Fibroblast of lung (primary cell): ENCODE results near the gene ETHE1. TPM values are rescaled to one million over a fixed set of nuclear protein-coding genes. Genes with fewer than 3 reads are reported as not detected.

ENCODE experiments used
- DNase-seq, 2 donors: peaks; one replicate each; pipeline versions ENCODE4 v3.0.0 to v3.0.0-alpha.2; 2010; ENCODE audit warnings: low read depth in 2 of 2
- H2AFZ ChIP-seq: 2 replicates; pipeline ENCODE4 v1.5.1; 2012; ENCODE audit warnings: low read length, control low read depth, inconsistent platforms
- H3K27ac ChIP-seq: 2 replicates; pipeline ENCODE4 v1.5.1; 2011; ENCODE audit warnings: low read length, control low read depth; ENCODE audit not compliant: insufficient read depth
- H3K27me3 ChIP-seq: 2 replicates; pipeline ENCODE4 v1.5.1; 2011; ENCODE audit warnings: mild to moderate bottlenecking, low read length; ENCODE audit not compliant: control insufficient read depth, insufficient read depth
- H3K36me3 ChIP-seq: 2 replicates; pipeline ENCODE4 v1.5.1; 2011; ENCODE audit warnings: low read length; ENCODE audit not compliant: control insufficient read depth, insufficient read depth
- H3K4me1 ChIP-seq: 2 replicates; pipeline ENCODE4 v1.5.1; 2011; ENCODE audit warnings: low read length; ENCODE audit not compliant: control insufficient read depth, insufficient read depth; ENCODE audit errors: extremely low read depth
- H3K4me2 ChIP-seq: 2 replicates; pipeline ENCODE4 v1.5.1; 2011; ENCODE audit warnings: low read length, control low read depth; ENCODE audit not compliant: insufficient read depth; ENCODE audit errors: extremely low read depth
- H3K4me3 ChIP-seq, 4 experiments: fragments of 200-600 bp in 1 of 4; sonication (generic) in 1 of 4; replicated peaks in 1 of 4; 2 replicates each; pipeline ENCODE4 v1.5.1; 2011 to 2016; ENCODE audit warnings: low read length in 4 of 4, low read depth in 3 of 4, mild to moderate bottlenecking in 3 of 4, control low read depth in 2 of 4, inconsistent platforms in 1 of 4, mixed read lengths in 1 of 4; ENCODE audit not compliant: insufficient read depth in 1 of 4; ENCODE audit errors: control extremely low read depth in 1 of 4
- H3K79me2 ChIP-seq: 2 replicates; pipeline ENCODE4 v1.5.1; 2012; ENCODE audit warnings: mild to moderate bottlenecking, low read length, inconsistent platforms; ENCODE audit not compliant: control insufficient read depth, insufficient read depth
- H3K9ac ChIP-seq: 2 replicates; pipeline ENCODE4 v1.5.1; 2011; ENCODE audit warnings: mild to moderate bottlenecking, low read length, control low read depth; ENCODE audit not compliant: insufficient read depth
- H3K9me3 ChIP-seq: 2 replicates; pipeline ENCODE4 v1.5.1; 2012; ENCODE audit warnings: low read depth, low read length; ENCODE audit not compliant: control insufficient read depth, insufficient read depth
- H4K20me1 ChIP-seq: 2 replicates; pipeline ENCODE4 v1.5.1; 2011; ENCODE audit warnings: low read length; ENCODE audit not compliant: control insufficient read depth, insufficient read depth; ENCODE audit errors: extremely low read depth
- EZH2 ChIP-seq: IDR thresholded peaks from 2 replicates; pipeline ENCODE4 v1.5.1; 2012; ENCODE audit warnings: low read length, control low read depth, mild to moderate bottlenecking; ENCODE audit errors: missing control alignments
- polyA minus RNA-seq: library from RNA; depleted of rRNA, polyadenylated mRNA; stranded (reverse); fragments of >200 nt; gene quantifications from 2 replicates; pipeline ENCODE4 v1.2.3, GENCODE V29; 2011; ENCODE audit warnings: low replicate concordance
- polyA plus RNA-seq, 2 donors: library from polyadenylated mRNA; depleted of rRNA in 1 of 2; stranded (reverse) in 1 of 2; unstranded in 1 of 2; fragments of >200 nt; gene quantifications; 2 replicates each; pipeline ENCODE4 v1.2.1, GENCODE V29; 2011 to 2012; ENCODE audit warnings: missing spikeins in 1 of 2
- total RNA-seq: library from RNA; depleted of rRNA; stranded (reverse); fragments of >200 nt; gene quantifications from 2 replicates; pipeline ENCODE4 v1.2.1, GENCODE V29; 2014
- TF ChIP-seq, protein P1 (sequence below), 2 donors: IDR thresholded peaks in 1 of 2; conservative IDR thresholded peaks in 1 of 2; 1 replicate in 1 of 2; 2 replicates in 1 of 2; pipeline ENCODE4 v1.5.1; 2011 to 2012; ENCODE audit warnings: low read length in 2 of 2, control low read depth in 1 of 2, inconsistent platforms in 1 of 2, low read depth in 1 of 2, mild to moderate bottlenecking in 1 of 2

Gene ETHE1, protein sequence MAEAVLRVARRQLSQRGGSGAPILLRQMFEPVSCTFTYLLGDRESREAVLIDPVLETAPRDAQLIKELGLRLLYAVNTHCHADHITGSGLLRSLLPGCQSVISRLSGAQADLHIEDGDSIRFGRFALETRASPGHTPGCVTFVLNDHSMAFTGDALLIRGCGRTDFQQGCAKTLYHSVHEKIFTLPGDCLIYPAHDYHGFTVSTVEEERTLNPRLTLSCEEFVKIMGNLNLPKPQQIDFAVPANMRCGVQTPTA
- total RNA-seq = 86.0 and 112 TPM in 2 replicates
- 65.2 and 129 TPM in 2 replicates for polyA plus RNA-seq
- polyA plus RNA-seq (2012) = 67.1 and 142 TPM in 2 replicates
- polyA minus RNA-seq = 167 and 210 TPM in 2 replicates

- DNase-seq = peak; percentile 50 to 51
- Histone ChIP-seq H3K27ac (peak within 1 kb of the TSS; percentile 75), H3K27me3 (no peaks in the 10 kb centered on the region), H3K9me3 (no peaks in the 10 kb centered on the region), H3K4me3 (peak within 1 kb of the TSS; percentile 82 to 90 (median 88)), H3K36me3 (no peaks in the 10 kb centered on the region), H3K4me2 (peak within 1 kb of the TSS; percentile 93), H4K20me1 (no peaks in the 10 kb centered on the region), H2AFZ (peak within 1 kb of the TSS; percentile 90), H3K4me1 (no peaks in the 10 kb centered on the region), H3K9ac (peak within 1 kb of the TSS; percentile 73), H3K79me2 (peaks cover 28% of the 10 kb centered on the region)
- TF ChIP-seq EZH2 = no peak
- TF ChIP-seq, protein P1, sequence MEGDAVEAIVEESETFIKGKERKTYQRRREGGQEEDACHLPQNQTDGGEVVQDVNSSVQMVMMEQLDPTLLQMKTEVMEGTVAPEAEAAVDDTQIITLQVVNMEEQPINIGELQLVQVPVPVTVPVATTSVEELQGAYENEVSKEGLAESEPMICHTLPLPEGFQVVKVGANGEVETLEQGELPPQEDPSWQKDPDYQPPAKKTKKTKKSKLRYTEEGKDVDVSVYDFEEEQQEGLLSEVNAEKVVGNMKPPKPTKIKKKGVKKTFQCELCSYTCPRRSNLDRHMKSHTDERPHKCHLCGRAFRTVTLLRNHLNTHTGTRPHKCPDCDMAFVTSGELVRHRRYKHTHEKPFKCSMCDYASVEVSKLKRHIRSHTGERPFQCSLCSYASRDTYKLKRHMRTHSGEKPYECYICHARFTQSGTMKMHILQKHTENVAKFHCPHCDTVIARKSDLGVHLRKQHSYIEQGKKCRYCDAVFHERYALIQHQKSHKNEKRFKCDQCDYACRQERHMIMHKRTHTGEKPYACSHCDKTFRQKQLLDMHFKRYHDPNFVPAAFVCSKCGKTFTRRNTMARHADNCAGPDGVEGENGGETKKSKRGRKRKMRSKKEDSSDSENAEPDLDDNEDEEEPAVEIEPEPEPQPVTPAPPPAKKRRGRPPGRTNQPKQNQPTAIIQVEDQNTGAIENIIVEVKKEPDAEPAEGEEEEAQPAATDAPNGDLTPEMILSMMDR (conservative IDR thresholded peaks at IDR 0.05 in 1 of 2, IDR thresholded peaks at IDR 0.05 in 1 of 2; ENCODE audit: low read depth in 1 of 2, low read length in 2 of 2) = no peak
Measured at GRCh38 chr19:43526884-43527859, at the start of gene ETHE1. Gene ETHE1 (minus strand): TSS chr19:43527201. CDS start chr19:43527177, 24 bp downstream.

DNA sequence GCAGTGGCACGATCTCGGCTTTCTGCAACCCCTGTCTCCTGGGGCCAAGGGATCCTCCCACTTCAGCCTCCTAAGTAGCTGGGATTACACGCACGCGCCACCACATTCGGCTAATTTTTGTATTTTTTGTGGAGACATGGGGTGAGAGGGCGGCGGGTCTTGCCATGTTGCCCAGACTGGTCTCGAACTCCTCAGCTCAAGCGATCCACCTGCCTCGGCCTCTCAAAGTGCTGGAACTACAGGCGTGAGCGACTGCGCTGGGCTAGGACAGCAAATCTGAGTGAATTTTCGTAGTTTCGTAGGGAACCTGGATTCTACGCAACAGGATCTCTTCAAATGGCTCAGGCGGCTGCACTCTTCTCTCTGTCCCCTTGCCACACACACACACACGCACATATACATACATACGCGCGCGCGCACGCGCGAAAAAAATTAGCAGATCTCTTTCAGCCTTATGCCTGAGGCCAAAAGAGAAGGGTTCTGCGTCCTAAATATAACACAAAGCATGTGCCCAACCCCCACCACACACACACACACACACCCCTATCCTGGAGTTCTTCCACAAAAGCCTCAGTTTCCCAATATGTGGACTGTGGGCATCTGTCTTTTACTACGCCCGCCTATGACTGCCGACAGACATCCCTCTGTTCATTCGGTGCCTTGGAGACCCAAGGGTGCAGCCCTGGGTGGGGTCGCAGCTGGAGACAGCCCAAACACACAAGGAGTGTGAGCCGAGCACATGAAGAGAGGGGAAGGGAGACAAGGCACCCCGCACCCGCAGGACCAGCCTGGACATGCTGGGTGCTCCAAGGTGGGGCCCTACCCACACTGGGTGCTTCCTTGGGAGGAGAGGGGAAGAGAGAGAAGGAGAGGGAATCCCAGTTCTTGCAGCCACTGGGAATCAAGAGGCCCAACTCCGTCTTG, 49.2 kb upstream of the ETHE1 start:
- Histone ChIP-seq H4K20me1 (no peaks in the 10 kb centered on the region), H3K27me3 (no peaks in the 10 kb centered on the region), H2AFZ (peak overlapping the region; percentile 65), H3K27ac (peak overlapping the region; percentile 76), H3K4me2 (peak overlapping the region; percentile 7), H3K36me3 (no peaks in the 10 kb centered on the region), H3K9ac (peak overlapping the region; percentile 5), H3K9me3 (no peaks in the 10 kb centered on the region), H3K4me1 (no peaks in the 10 kb centered on the region), H3K79me2 (peaks cover 6% of the 10 kb centered on the region), H3K4me3 (peak overlapping the region in 2 of 4 experiments; percentile 34 to 99)
- DNase-seq = no peak
- TF ChIP-seq, protein P1 (conservative IDR thresholded peaks at IDR 0.05 in 1 of 2, IDR thresholded peaks at IDR 0.05 in 1 of 2; ENCODE audit: low read depth in 1 of 2, low read length in 2 of 2) = no peak
- TF ChIP-seq EZH2 = no peak
